Mesenchymal stem cell (in vitro differentiated cells and primary cell): ENCODE results near the gene CDH5.
A peak's percentile ranks its signal among the peaks of the same experiment; 100 is the strongest.

ENCODE experiments used
- DNase-seq: peaks from one replicate; pipeline ENCODE4 v3.0.0-alpha.2; 2013
- H2AFZ ChIP-seq: one replicate; pipeline ENCODE4 v1.6.1; 2013; ENCODE audit warnings: low read depth, mild to moderate bottlenecking, control low read depth, inconsistent platforms, low read length, moderate library complexity
- H2AK5ac ChIP-seq: 2 replicates; pipeline ENCODE4 v1.6.1; 2013; ENCODE audit warnings: low read length, moderate library complexity, mild to moderate bottlenecking, inconsistent platforms; ENCODE audit not compliant: severe bottlenecking
- H2BK120ac ChIP-seq: one replicate; pipeline ENCODE4 v1.6.1; 2013; ENCODE audit warnings: low read depth, mild to moderate bottlenecking, inconsistent platforms, low read length, moderate library complexity
- H2BK12ac ChIP-seq, 2 experiments: one replicate each; pipeline ENCODE4 v1.6.1; 2013; ENCODE audit warnings: inconsistent platforms in 2 of 2, low read length in 2 of 2, mild to moderate bottlenecking in 2 of 2, moderate library complexity in 2 of 2, control low read depth in 1 of 2
- H2BK15ac ChIP-seq: one replicate; pipeline ENCODE4 v1.6.1; 2013; ENCODE audit warnings: mild to moderate bottlenecking, low read depth, inconsistent platforms; ENCODE audit not compliant: poor library complexity, severe bottlenecking
- H2BK5ac ChIP-seq: 2 replicates; pipeline ENCODE4 v1.6.1; 2013; ENCODE audit warnings: low read depth, mild to moderate bottlenecking, low read length, control low read depth, inconsistent platforms; ENCODE audit not compliant: poor library complexity, severe bottlenecking
- H3K14ac ChIP-seq, 2 experiments: one replicate each; pipeline ENCODE4 v1.6.1; 2013; ENCODE audit warnings: inconsistent platforms in 2 of 2, low read length in 2 of 2, control low read depth in 1 of 2, mild to moderate bottlenecking in 1 of 2, moderate library complexity in 1 of 2
- H3K18ac ChIP-seq, 2 experiments: one replicate each; pipeline ENCODE4 v1.6.1; 2013; ENCODE audit warnings: inconsistent platforms in 2 of 2, low read length in 2 of 2, control low read depth in 1 of 2, low read depth in 1 of 2, mild to moderate bottlenecking in 1 of 2
- H3K23ac ChIP-seq, 2 experiments: one replicate each; pipeline ENCODE4 v1.6.1; 2013; ENCODE audit warnings: inconsistent platforms in 2 of 2, low read length in 2 of 2, mild to moderate bottlenecking in 2 of 2, moderate library complexity in 2 of 2, control low read depth in 1 of 2
- H3K27ac ChIP-seq: 2 replicates; pipeline ENCODE4 v1.5.1; 2013; ENCODE audit warnings: mild to moderate bottlenecking, moderate library complexity, low read length, control low read depth, inconsistent platforms; ENCODE audit not compliant: poor library complexity, severe bottlenecking
- H3K27me3 ChIP-seq, 2 experiments: 2 replicates each; pipeline versions ENCODE4 v1.6.1 to v1.7.0; 2013; ENCODE audit warnings: low read length in 2 of 2, mild to moderate bottlenecking in 2 of 2, moderate library complexity in 2 of 2, control low read depth in 1 of 2, inconsistent platforms in 1 of 2; ENCODE audit not compliant: control insufficient read depth in 1 of 2, insufficient read depth in 1 of 2
- H3K36me3 ChIP-seq, 2 experiments: 2 replicates each; pipeline versions ENCODE4 v1.6.1 to v1.7.0; 2013; ENCODE audit warnings: low read length in 2 of 2, control low read depth in 1 of 2, inconsistent platforms in 1 of 2, low read depth in 1 of 2, mild to moderate bottlenecking in 1 of 2; ENCODE audit not compliant: insufficient read depth in 2 of 2, control insufficient read depth in 1 of 2
- H3K4ac ChIP-seq, 2 experiments: one replicate each; pipeline ENCODE4 v1.6.1; 2013; ENCODE audit warnings: inconsistent platforms in 2 of 2, low read length in 2 of 2, mild to moderate bottlenecking in 2 of 2, moderate library complexity in 2 of 2, control low read depth in 1 of 2, low read depth in 1 of 2
- H3K4me1 ChIP-seq: 2 replicates; pipeline ENCODE4 v1.6.1; 2013; ENCODE audit warnings: low read depth, low read length, control low read depth; ENCODE audit not compliant: control insufficient read depth, insufficient read depth
- H3K4me2 ChIP-seq: 2 replicates; pipeline ENCODE4 v1.6.1; 2013; ENCODE audit warnings: low read length, mild to moderate bottlenecking, inconsistent platforms; ENCODE audit not compliant: poor library complexity, severe bottlenecking
- H3K4me3 ChIP-seq, 2 experiments: 2 replicates each; pipeline versions ENCODE4 v1.5.1 to v1.7.0; 2013; ENCODE audit warnings: low read length in 2 of 2, mild to moderate bottlenecking in 2 of 2, control low read depth in 1 of 2, low read depth in 1 of 2; ENCODE audit not compliant: insufficient read depth in 1 of 2
- H3K79me1 ChIP-seq: replicated peaks from 2 replicates; pipeline ENCODE4 v1.6.1; 2013; ENCODE audit warnings: mild to moderate bottlenecking, control low read depth, low read length, inconsistent platforms; ENCODE audit not compliant: poor library complexity, severe bottlenecking
- H3K9ac ChIP-seq: 2 replicates; pipeline ENCODE4 v1.7.0; 2013; ENCODE audit warnings: mild to moderate bottlenecking, low read length, moderate library complexity
- H3K9me3 ChIP-seq: 2 replicates; pipeline ENCODE4 v1.7.0; 2013; ENCODE audit warnings: mild to moderate bottlenecking, low read length; ENCODE audit not compliant: control insufficient read depth
- H4K8ac ChIP-seq: one replicate; pipeline ENCODE4 v1.6.1; 2013; ENCODE audit warnings: inconsistent platforms, mild to moderate bottlenecking, low read length, moderate library complexity
- H4K91ac ChIP-seq: one replicate; pipeline ENCODE4 v1.6.1; 2013; ENCODE audit warnings: mild to moderate bottlenecking, low read length, inconsistent platforms
- WGBS: methylation state at CpG from one replicate; pipeline ENCODE4 v1.1.7; 2013; ENCODE audit warnings: mixed read lengths; 5-methylcytosine and 5-hydroxymethylcytosine counted together

Gene CDH5

GRCh38 chr16:66425651-66426050, 59.2 kb downstream of the CDH5 start:
- no peak overlapping the region for H3K4me2 ChIP-seq
- H3K36me3 ChIP-seq: no peaks in the 10 kb centered on the region
- no peak overlapping the region for H4K91ac ChIP-seq
- H3K4me3 ChIP-seq: no peak overlapping the region
- H2AFZ ChIP-seq: no peak overlapping the region
- H2BK15ac ChIP-seq: no peak overlapping the region
- no peak overlapping the region for H3K14ac ChIP-seq
- no peak for DNase-seq
- no peak overlapping the region for H4K8ac ChIP-seq
- peaks cover 18 to 40% of the 10 kb centered on the region in 2 experiments for H3K27me3 ChIP-seq
- H3K9ac ChIP-seq: no peak overlapping the region
- H2AK5ac ChIP-seq: no peak overlapping the region
- H2BK120ac ChIP-seq: no peak overlapping the region
- peaks cover 31% of the 10 kb centered on the region for H3K4me1 ChIP-seq
- 33% methylated on average over 7 of the region's 8 CpGs for WGBS
- H3K9me3 ChIP-seq: no peaks in the 10 kb centered on the region
- H3K27ac ChIP-seq: no peak overlapping the region
- no peak overlapping the region for H3K23ac ChIP-seq
- H3K18ac ChIP-seq: no peak overlapping the region
- no peak overlapping the region for H2BK12ac ChIP-seq
- H2BK5ac ChIP-seq: no peak overlapping the region
- peaks cover 5% of the 10 kb centered on the region for H3K79me1 ChIP-seq
- H3K4ac ChIP-seq: no peak overlapping the region

- no peak overlapping the region for H2AFZ ChIP-seq
- H2BK15ac ChIP-seq: no peak overlapping the region
- H3K9me3 ChIP-seq: no peaks in the 10 kb centered on the region
- H3K27me3 ChIP-seq: peaks cover 18 to 40% of the 10 kb centered on the region in 2 experiments
- peak overlapping the region; percentile 27 for H3K9ac ChIP-seq
- no peak overlapping the region for H3K27ac ChIP-seq
- no peak overlapping the region for H2BK5ac ChIP-seq
- H3K14ac ChIP-seq: peak overlapping the region in 1 of 2 experiments; percentile 64
- H3K36me3 ChIP-seq: no peaks in the 10 kb centered on the region
- 17% methylated on average over 39 of the region's 56 CpGs for WGBS
- peak overlapping the region; percentile 61 to 73 for H3K4me3 ChIP-seq
- H3K18ac ChIP-seq: peak overlapping the region in 1 of 2 experiments; percentile 44
- no peak for DNase-seq
- no peak overlapping the region for H3K4ac ChIP-seq
- peak overlapping the region in 1 of 2 experiments; percentile 37 for H2BK12ac ChIP-seq
- H3K4me2 ChIP-seq: peak overlapping the region; percentile 59
- H3K4me1 ChIP-seq: peaks cover 31% of the 10 kb centered on the region
- no peak overlapping the region for H2BK120ac ChIP-seq
- peaks cover 5% of the 10 kb centered on the region for H3K79me1 ChIP-seq
- no peak overlapping the region for H4K8ac ChIP-seq
- no peak overlapping the region for H4K91ac ChIP-seq
- H3K23ac ChIP-seq: no peak overlapping the region
- H2AK5ac ChIP-seq: no peak overlapping the region
These were observed 59.9 kb downstream of the CDH5 start for GRCh38 chr16:66426112-66427035.

- Histone ChIP-seq H3K36me3 (peaks cover 0 to under 1% of the 10 kb centered on the region in 2 experiments), H3K27me3 (peaks cover 18 to 43% of the 10 kb centered on the region in 2 experiments), H3K18ac (peak within 1 kb of the TSS in 1 of 2 experiments; percentile 44), H3K4ac (no peak within 1 kb of the TSS), H2BK5ac (no peak within 1 kb of the TSS), H3K4me1 (peaks cover 31% of the 10 kb centered on the region), H4K8ac (no peak within 1 kb of the TSS), H3K9me3 (no peaks in the 10 kb centered on the region), H3K27ac (no peak within 1 kb of the TSS), H2AFZ (no peak within 1 kb of the TSS), H2BK12ac (peak within 1 kb of the TSS in 1 of 2 experiments; percentile 37), H3K23ac (peak within 1 kb of the TSS in 1 of 2 experiments; percentile 34), H2AK5ac (no peak within 1 kb of the TSS), H3K79me1 (peaks cover 5% of the 10 kb centered on the region), H2BK120ac (no peak within 1 kb of the TSS), H3K14ac (peak within 1 kb of the TSS in 1 of 2 experiments; percentile 64), H3K4me3 (peak within 1 kb of the TSS; percentile 73 to 79), H2BK15ac (no peak within 1 kb of the TSS), H4K91ac (no peak within 1 kb of the TSS), H3K4me2 (peak within 1 kb of the TSS; percentile 96), H3K9ac (peak within 1 kb of the TSS; percentile 57)
- WGBS: under 1% methylated on average over 63 of the region's 118 CpGs
- no peak for DNase-seq
These were observed 60.8 kb downstream of the CDH5 start, which contains the start of gene BEAN1 for GRCh38 chr16:66427036-66427860. BEAN1 (plus strand) TSS chr16:66427295; CDS start chr16:66437677, 10,382 bp downstream.
